Stimulated activated CD4-positive, alpha-beta T cell treated with anti-CD3 and anti-CD28 coated beads, Interleukin-15, amount 100 ng/mL, for 1 hour (primary cell): ENCODE results near the gene GADD45GIP1.
"Not testable (repeated sequence)": the region's sequence is repeated elsewhere in the genome, so short reads cannot be mapped to it uniquely, and the experiment has no call there.

ENCODE experiments used
- DNase-seq, 2 donors: peaks; one replicate each; pipeline ENCODE4 v3.0.0-alpha.2; 2020; ENCODE audit warnings: low read depth in 1 of 2, low spot score in 1 of 2

Gene GADD45GIP1

DNA sequence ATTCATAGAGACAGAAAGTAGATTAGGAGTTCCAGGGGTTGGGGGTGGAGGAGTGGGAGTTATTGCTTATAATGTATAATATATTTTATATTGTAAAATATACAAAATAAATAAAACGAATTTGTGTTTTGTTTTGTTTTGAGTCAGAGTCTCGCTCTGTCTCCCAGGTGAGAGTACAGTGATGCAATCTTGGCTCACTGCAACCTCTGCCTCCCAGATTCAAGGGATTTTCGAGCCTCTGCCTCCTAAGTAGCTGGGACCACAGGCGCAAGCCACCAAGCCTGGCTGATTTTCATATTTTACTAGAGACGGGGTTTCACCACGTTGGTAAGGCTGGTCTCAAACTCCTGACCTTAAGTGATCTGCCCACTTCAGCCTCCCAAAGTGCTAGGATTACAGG lies 2.5 kb upstream of the GADD45GIP1 start:
- no peak for DNase-seq

GRCh38 chr19:12957389-12957952 lies 448 bp upstream of the GADD45GIP1 start:
- not testable (repeated sequence) for DNase-seq

DNA sequence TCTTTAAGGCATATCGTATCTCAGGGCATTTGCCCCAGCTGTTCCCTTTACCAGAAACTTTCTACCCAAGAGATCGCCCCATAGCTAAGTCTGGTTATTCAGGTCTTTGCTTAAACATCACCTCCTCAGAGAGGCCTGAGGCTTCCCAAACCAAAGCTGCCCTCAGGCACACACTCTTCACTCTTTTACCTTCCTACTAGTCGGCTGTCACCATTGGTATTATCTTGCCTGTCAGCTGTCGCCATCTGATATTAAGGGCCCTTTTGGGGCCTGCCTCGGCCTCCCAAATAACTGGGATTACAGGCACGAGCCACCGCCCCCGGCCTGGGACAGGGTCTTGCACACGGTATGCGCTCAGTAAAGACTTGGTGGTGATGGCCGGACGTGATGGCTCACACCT lies 1.0 kb downstream of the GADD45GIP1 start:
- DNase-seq, result no peak

DNA sequence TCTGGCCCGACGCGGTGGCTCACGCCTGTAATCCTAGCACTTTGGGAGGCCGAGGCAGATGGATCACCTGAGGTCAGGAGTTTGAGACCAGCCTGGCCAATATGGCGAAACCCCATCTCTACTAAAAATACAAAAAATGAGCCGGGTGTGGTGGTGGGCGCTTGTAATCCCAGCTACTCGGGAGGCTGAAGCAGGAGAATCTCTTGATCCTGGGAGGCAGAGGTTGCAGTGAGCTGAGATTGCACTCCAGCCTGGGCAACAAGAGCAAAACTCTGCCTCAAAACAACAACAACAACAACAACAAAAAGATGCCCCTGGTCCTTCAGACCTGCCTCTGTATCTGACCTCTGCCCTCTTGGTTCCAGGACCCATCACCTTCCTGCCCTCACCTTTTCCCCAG lies 1.4 kb downstream of the GADD45GIP1 start:
- not testable (repeated sequence) for DNase-seq

DNA sequence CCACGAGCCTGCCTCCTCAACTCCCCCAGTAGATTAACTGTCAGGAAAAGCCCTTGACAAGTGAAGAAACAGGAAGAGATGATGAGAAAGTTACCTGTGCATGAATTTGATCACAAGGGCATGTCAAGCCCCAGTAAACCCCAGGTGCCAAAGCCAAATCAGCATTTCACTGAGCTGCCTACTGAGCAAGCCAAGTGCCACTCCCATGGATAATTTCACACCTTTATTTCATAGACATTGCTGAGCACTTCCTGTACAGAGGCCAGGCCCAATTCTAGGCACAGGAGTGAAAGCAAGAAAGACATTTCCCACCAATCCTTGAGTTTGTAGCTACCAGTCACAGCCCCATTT lies 2.4 kb downstream of the GADD45GIP1 start:
- DNase-seq, result no peak

DNA sequence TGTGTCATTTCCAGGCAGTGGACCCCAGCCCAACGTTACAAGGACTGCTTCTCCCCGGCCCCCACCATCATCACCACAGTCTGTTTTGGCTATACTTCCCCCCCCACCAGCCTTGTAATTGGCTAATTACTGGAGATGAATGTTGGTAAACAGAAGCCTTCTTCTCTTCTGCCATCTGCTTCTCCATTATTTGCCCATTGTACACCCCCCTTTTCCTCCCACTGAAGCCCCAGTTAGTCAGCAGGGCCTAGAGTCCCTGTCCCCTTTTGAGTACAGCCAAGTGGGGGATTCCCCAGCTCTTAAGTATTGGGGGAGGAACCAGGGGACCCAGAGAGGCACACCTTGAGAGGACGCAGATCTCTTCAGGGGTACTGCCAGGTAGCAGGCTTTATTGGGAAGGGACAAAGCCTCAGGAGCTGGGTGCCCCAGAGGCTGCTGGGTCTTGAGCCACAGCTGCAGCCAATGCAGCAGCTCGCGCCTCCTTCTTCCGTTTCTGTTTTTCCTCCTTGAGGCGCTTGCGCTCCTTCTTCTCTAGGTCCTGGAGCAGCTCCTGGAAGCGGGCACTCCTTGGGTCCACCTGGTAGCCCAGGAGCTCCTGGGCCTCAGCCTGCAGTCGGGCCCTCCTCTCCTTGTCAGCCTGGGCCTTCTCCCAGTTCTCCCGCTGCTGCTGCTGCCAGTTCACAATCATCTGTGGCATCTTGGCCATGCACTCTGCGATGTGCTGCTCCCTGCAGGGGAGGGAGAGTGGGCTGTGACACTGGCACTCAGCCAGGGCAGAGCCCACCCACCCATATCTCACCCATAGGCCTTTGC lies 3.0 kb downstream of the GADD45GIP1 start:
- no peak for DNase-seq

GRCh38 chr19:12953138-12953798 lies 3.8 kb downstream of the GADD45GIP1 start:
- no peak for DNase-seq

DNA sequence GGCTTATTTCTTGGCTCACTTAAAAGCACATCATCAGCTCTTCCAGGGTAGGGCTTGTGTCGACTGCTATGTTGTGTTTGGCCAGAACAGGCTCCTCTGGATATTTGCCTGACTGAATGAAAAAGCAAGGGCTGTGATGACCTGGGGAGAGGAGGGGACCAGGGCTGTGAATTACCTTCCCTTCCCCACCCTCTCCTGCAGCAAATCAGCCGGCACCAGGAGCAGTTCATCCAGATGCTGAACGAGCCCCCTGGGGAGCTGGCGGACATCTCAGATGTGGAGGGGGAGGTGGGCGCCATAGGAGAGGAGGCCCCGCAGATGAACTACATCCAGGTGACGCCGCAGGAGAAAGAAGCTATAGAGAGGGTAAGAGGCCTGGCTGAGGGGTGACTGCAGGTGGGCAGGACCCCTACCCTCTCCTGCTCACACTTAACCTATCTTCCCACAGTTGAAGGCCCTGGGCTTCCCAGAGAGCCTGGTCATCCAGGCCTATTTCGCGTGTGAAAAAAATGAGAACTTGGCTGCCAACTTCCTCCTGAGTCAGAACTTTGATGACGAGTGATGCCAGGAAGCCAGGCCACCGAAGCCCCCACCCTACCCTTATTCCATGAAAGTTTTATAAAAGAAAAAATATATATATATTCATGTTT lies 4.4 kb downstream of the GADD45GIP1 start:
- no peak for DNase-seq

DNA sequence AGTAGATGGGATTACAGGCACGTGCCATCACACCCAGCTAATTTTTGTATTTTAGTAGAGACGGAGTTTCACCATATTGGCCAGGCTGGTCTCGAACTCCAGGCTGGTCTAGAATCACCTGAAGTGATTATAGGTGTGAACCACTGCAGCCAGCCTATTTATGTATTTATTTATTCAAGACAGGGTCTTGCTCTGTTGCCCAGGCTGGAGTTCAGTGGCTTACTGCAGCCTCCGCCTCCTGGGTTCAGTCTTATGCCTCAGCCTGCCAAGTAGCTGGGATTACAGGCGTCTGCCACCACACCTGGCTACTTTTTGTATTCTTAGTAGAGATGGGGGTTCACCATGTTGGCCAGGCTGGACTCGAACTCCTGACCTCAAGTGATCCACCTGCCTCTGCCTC lies 5.0 kb downstream of the GADD45GIP1 start:
- not testable (repeated sequence) for DNase-seq

DNA sequence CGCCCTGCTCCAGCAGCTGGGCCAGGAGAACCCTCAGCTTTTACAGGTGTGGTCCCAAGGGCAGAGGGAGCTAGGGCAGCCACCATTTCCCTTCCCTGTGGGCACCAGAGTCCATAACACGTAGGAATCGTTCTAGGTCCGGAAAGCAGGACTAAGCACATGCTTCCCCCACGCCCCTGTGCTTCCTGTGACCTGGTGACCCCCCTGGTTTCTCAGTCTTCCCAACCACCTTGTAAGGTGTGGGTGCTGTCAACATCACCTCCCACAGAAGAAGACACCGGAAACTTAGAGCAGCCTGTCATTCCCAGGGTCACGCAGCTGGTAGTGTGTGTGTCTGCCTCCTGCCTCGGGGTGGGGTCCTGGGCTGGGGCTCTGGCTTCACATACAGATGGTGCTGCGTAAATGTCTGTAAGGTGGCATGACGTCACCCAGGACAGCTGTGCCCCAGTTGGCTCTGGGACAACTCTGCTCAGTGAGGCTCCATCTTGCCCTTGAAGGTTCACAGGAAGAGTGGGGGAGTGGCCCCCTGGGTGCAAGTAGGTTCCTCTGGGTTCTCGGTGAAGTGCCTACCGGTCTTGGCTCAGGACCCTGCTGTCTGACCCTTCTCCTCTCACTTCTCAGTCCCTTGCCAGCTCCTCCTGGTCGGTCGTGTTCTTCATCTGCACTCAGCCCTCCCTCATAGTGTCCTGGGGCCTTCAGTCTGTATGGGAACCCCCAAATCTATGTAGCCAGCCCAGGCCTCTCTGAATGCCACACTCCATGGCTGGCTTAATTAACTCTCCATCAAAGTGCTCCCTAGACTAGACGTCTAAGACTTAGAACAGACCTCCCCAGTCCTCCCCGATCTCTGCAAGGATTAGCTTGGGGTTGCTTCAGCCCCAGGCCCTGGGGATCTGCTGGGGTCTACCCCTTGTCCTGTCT lies 7.4 kb downstream of the GADD45GIP1 start:
- no peak for DNase-seq

- DNase-seq, result no peak
These were observed 8.2 kb downstream of the GADD45GIP1 start for GRCh38 chr19:12948612-12949362.

GRCh38 chr19:12947702-12948611 lies 9.1 kb downstream of the GADD45GIP1 start:
- DNase-seq, result no peak

GRCh38 chr19:12946731-12947496 lies 10.1 kb downstream of the GADD45GIP1 start:
- DNase-seq, result no peak

GRCh38 chr19:12946092-12946721 lies 10.8 kb downstream of the GADD45GIP1 start:
- peak; percentile 20 to 42 for DNase-seq

DNA sequence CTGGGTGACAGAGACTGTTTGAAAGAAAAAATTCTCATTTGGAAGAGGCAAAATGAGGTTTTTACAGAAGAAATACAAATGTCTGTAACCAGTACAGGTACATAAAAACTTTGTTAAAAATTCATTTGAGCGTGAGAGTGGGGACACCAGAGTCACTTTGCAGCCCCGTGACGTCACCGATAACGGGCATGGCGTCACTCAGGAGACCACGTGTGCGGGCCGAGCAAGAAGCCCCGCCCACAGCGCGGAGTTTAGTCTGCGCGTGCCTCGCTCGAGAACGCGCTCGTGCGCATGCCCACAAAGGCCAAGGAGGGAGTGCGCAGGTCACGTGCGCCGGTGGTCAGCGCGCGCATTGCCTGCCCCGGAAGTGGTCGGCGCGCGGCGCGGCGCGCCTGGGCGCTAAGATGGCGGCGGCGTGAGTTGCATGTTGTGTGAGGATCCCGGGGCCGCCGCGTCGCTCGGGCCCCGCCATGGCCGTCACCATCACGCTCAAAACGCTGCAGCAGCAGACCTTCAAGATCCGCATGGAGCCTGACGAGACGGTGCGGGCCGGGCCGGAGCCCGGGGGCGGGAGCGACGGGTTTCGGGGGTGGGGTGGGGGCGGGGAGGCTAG lies 11.4 kb downstream of the GADD45GIP1 start, which contains the start of gene RAD23A:
TSS of gene RAD23A (plus strand) at position 384 of the 613 bp plus-strand sequence. CDS start at position 471, 87 bp downstream.
- DNase-seq, result peak; percentile 95 to 98

DNA sequence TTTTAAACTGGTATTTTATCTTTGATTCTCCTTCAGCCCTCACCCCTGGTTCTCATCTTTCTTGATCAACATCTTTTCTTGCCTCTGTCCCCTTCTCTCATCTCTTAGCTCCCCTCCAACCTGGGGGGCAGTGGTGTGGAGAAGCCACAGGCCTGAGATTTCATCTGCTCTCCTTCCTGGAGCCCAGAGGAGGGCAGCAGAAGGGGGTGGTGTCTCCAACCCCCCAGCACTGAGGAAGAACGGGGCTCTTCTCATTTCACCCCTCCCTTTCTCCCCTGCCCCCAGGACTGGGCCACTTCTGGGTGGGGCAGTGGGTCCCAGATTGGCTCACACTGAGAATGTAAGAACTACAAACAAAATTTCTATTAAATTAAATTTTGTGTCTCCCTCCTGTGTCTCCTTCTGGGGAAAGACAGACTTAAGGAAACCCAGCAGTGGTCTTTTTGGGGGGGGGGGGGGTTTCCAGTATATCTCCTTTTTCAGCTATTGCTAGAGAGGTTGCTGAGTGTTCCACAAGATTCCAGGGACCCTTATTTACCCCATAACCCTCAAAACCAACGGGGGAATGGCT lies 12.8 kb downstream of the GADD45GIP1 start:
- DNase-seq, result no peak
